GM19238 (cell line): ENCODE results near the gene RAD51C.
A peak's percentile ranks its signal among the peaks of the same experiment; 100 is the strongest.
"Not testable (repeated sequence)": the region's sequence is repeated elsewhere in the genome, so short reads cannot be mapped to it uniquely, and the experiment has no call there.

Source experiments
- DNase-seq: peaks from one replicate; pipeline ENCODE4 v3.0.0; 2011; ENCODE audit warnings: low spot score; ENCODE audit not compliant: insufficient read length

The RAD51C gene

DNA sequence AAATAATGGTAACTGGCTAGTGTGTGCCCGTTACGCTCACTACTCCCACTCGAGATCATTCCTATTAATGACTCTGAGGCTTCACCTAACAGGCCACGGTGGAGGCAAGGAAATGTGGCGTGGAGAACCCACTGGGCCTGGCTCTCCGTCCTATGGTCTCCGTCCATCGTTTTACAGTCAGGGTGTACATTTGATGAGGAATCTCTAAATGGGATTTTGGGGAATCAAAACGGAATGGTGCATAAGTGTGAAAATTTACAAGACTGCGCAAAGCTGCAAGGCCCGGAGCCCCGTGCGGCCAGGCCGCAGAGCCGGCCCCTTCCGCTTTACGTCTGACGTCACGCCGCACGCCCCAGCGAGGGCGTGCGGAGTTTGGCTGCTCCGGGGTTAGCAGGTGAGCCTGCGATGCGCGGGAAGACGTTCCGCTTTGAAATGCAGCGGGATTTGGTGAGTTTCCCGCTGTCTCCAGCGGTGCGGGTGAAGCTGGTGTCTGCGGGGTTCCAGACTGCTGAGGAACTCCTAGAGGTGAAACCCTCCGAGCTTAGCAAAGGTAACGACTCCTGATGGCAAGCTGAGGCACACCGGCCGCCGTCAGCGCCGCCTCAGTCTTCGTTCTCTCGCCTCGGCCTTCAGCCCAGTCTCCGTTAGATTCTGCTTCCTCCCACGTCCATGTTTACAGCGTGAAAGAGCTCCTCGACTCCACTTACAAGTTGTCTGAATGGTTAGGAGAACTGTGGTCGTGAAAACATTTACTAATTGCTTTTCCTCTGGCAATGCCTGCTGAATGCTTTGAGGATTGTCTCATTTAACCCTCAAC is at the start of gene RAD51C:
Gene RAD51C, plus strand, starts transcription at position 364 of the 817 bp plus-strand sequence. Its CDS starts 42 bp downstream, at position 406.
- DNase-seq = peak; percentile 82

DNA sequence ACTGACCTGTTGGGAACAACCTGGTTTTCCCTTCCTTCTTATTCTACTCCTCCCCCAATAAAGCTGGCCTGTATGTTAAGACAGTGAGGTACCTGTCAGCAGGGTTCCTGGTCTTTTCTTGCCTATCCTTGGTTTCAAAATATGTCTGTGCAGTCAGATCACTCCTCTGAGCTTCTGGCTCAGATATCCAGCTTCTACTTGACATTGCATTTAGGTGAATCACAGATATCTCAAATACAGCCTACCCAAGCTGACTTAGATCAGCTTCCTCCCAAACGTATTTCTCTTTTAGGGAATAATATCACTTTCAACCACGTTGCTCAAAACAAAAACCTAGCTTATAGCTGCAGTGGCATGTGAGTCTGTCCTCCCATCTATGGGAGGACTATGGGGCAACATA is 49.3 kb upstream of the RAD51C start:
- no peak for DNase-seq

GRCh38 chr17:58648236-58648635 is 44.2 kb upstream of the RAD51C start:
- DNase-seq = no peak

DNA sequence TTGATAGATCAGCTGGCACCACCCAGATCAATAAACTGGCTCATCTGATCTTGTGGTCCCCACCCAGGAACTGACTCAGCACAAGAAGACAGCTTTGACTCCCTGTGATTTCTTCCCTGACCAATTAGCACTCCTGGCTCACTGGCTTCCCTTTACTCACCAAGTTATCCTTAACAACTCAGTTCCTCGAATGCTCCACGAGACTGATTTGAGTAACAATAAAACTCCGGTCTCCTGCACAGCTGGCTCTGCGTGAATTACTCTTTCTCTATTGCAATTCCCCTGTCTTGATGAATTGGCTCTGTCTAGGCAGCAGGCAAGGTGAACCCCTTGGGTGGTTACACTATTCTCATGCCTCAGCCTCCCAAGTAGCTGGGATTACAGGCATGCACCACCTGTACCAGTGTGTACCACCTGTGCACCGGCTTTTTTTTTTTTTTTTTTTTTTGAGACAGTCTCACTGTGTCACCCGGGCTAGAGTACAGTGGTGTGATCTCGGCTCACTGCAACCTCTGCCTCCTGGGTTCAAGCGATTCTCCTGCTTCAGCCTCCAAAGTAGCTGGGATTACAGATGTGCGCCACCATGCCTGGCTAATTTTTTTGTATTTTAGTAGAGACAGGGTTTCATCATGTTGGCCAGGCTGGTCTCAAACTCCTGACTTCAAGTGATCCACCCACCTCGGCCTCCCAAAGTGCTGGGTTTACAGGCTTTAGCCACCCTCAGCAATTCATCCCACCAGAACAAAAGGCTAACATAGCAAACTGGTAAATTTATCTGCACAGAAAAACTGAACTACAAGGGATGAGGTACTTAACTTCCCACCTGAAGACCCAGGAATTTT is 34.2 kb upstream of the RAD51C start:
- DNase-seq = not testable (repeated sequence)

GRCh38 chr17:58658804-58659713 is 33.3 kb upstream of the RAD51C start:
- peak; percentile 61 for DNase-seq

DNA sequence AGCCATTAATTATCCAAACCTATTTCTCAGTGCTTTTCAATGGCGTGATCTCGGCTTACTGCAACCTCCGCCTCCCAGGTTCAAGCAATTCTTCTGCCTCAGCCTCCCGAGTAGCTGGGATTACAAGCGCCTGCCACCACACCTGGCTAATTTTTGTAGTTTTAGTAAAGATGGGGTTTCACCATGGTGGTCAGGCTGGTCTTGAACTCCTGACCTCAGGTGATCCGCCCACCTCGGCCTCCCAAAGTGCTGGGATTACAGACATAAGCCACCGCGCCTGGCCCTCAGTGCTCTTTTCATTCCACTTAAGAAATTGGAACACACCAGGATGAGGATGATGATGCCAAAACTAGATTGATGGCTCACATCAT is 32.7 kb upstream of the RAD51C start:
- not testable (repeated sequence) for DNase-seq

GRCh38 chr17:58660621-58661020 is 31.8 kb upstream of the RAD51C start:
- no peak for DNase-seq

DNA sequence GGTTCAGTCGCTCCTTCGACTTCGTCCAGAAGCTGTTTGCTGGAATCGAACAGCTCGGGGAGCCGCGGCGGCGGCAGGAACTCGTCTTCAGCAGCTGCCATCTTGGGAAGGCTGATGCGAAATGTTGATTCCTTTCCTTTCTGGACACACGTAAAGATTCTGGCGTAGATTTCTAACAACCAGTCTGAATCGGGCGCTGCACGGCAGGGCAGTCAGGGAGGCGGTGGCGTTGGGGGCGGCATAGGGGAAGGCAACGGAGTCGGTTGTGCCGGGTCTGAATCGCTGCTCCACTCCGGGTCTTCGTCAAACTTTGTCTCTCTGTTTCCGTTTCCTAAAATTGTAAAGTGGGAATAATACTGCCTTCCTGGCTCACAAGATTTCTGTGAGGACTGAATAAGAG is 30.9 kb upstream of the RAD51C start:
- no peak for DNase-seq

DNA sequence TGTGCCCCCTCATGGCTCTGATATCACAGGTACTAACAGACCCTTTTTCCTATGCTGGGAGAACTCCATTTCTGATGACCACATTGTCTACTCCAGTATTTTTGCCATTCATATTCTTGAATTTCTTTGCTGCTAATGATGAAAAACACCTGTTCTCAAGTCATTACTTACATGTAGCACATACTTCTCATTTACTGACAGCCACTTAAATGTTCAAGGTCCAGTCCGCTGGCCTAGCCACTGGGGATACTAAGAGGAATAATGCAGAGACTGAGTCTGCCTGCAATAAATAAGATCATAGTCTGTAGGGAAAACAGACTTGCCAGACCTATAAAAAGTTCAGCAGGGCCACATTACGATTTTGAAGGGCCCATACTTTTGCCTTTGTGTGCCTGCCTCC is 28.1 kb upstream of the RAD51C start:
- no peak for DNase-seq

GRCh38 chr17:58665946-58666857 is 26.2 kb upstream of the RAD51C start:
- DNase-seq = no peak

- no peak for DNase-seq
These were observed 25.5 kb upstream of the RAD51C start for GRCh38 chr17:58666858-58667267.

- DNase-seq = no peak
These were observed 24.3 kb upstream of the RAD51C start for GRCh38 chr17:58667934-58668597.

DNA sequence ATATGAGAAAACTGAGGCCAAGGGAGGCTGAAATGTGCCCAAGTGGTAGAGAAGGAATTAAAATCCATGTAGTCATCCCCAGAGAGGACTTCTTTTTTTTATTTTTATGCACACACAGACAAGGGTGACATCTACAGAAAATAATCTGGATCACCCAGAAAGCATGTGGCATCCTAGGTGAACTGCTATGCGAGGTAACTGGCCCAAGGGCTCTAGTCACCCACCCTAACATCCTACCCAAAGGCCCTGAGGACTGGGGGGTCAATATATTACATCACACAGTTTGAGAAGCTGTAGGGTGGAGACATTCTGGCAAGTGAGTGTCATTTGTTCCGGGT is 23.8 kb upstream of the RAD51C start:
- no peak for DNase-seq

DNA sequence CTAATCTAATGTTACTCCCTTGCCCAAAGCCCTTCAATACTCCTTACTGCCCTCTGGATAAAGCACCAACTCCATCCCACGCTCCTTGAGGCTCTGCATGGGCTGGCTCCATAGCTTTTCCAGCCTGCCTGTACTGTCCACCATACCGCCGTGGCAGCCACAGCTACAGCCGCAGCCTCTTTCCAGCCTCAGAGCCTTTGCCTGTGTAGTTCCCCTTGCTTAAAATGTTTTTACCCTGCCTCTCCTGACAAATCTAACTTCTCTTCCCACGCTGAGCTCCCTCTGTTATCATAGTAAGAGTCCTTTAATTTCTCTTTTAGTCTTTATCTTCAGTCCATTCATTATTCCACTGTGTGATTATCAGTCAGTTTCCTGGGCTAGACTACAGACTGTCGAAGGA is 22.5 kb upstream of the RAD51C start:
- no peak for DNase-seq

- no peak for DNase-seq
These were observed 20.4 kb upstream of the RAD51C start for GRCh38 chr17:58671969-58672368.

DNA sequence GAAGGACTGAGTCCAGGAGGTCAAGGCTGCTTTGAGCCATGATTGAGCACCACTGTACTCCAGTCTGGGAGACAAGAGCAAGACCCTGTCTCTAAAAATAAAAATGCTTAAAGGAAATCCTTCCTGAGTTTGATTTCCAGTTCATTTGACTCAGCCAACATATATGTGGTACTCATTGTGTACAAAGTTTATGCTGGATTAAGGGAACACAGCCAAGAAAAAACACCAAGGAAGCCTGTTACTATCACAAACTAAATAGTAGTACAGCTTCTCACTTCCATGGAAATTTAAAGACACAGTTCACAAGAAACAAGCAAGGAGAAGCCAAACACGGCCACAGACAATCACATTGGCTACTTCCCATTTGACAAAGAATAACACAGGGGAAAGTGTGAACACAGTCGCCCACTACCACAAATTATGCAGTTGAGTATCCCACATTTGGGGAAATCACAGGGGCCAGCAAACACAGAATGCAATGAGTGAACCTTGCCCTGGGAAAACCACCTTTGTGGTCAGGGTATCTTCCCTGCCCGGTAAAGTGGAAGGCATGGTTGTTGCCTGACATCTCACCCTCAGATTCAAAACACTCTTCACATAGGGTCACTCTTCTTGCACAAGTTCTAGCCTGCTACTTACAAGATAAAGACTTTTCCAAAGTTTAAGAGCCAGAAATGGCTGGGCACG is 15.1 kb upstream of the RAD51C start:
- DNase-seq = no peak

DNA sequence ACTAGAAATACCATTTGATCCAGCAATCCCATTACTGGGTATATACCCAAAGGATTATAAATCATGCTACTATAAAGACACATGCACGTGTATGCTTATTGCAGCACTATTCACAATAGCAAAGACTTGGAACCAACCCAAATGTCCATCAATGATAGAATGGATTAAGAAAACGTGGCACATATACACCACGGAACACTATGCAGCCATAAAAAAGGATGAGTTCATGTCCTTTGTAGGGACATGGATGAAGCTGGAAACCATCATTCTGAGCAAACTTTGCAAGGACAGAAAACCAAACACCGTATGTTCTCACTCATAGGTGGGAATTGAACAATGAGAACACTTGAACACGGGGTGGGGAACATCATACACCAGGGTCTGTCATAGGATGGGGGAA is 14.1 kb upstream of the RAD51C start:
- not testable (repeated sequence) for DNase-seq

GRCh38 chr17:58679263-58680037 is 13.0 kb upstream of the RAD51C start:
- DNase-seq = no peak

- DNase-seq = no peak
These were observed 12.4 kb upstream of the RAD51C start for GRCh38 chr17:58680038-58680369.
